Measurements from ENCODE around the gene EXOC2.

EXOC2 gene

GRCh38 chr6:708237-708598 is 15.3 kb upstream of the EXOC2 start:
- peaks cover 0 to 4% (median 0%) of the 10 kb centered on the region in 4 donors for H3K4me1 ChIP-seq
- no peak for TF ChIP-seq CTCF (IDR thresholded peaks at IDR 0.05)
- peaks cover 0 to 2% of the 10 kb centered on the region in 2 donors for H3K27me3 ChIP-seq
- DNase-seq = no peak
- H3K36me3 ChIP-seq = no peaks in the 10 kb centered on the region
- H3K9me3 ChIP-seq = no peaks in the 10 kb centered on the region
- intact Hi-C loops (cut with DNase I; ENCODE audit: low total_unique reads) = no loop called here
- no peak overlapping the region for H3K27ac ChIP-seq
- no peak overlapping the region for H3K4me3 ChIP-seq

- H3K27me3 ChIP-seq = peaks cover 0 to 7% of the 10 kb centered on the region in 2 donors
- H3K9me3 ChIP-seq = no peaks in the 10 kb centered on the region
- H3K4me1 ChIP-seq = peaks cover 0 to 4% (median 0%) of the 10 kb centered on the region in 4 donors
- no peak for DNase-seq
- intact Hi-C loops (cut with DNase I; ENCODE audit: low total_unique reads) = no loop called here
- no peak for TF ChIP-seq CTCF (IDR thresholded peaks at IDR 0.05)
- H3K36me3 ChIP-seq = no peaks in the 10 kb centered on the region
- no peak overlapping the region for H3K27ac ChIP-seq
- H3K4me3 ChIP-seq = no peak overlapping the region
Measured at GRCh38 chr6:707576-708236, 14.8 kb upstream of the EXOC2 start.

- DNase-seq = no peak
- no peaks in the 10 kb centered on the region for H3K36me3 ChIP-seq
- intact Hi-C loops (cut with DNase I; ENCODE audit: low total_unique reads) = no loop called here
- peaks cover 0 to 4% (median 0%) of the 10 kb centered on the region in 4 donors for H3K4me1 ChIP-seq
- no peaks in the 10 kb centered on the region for H3K9me3 ChIP-seq
- no peak overlapping the region for H3K4me3 ChIP-seq
- H3K27ac ChIP-seq = no peak overlapping the region
- no peak for TF ChIP-seq CTCF (IDR thresholded peaks at IDR 0.05)
- H3K27me3 ChIP-seq = peaks cover 0 to 7% of the 10 kb centered on the region in 2 donors
Measured at GRCh38 chr6:706819-707381, 14.0 kb upstream of the EXOC2 start.

- peaks cover 0 to 4% (median 0%) of the 10 kb centered on the region in 4 donors for H3K4me1 ChIP-seq
- H3K4me3 ChIP-seq = no peak overlapping the region
- intact Hi-C loops (cut with DNase I; ENCODE audit: low total_unique reads) = no loop called here
- no peak for DNase-seq
- no peaks in the 10 kb centered on the region for H3K9me3 ChIP-seq
- no peak overlapping the region for H3K27ac ChIP-seq
- H3K27me3 ChIP-seq = peaks cover 0 to 9% of the 10 kb centered on the region in 2 donors
- TF ChIP-seq CTCF (IDR thresholded peaks at IDR 0.05) = no peak
- H3K36me3 ChIP-seq = no peaks in the 10 kb centered on the region
Measured at GRCh38 chr6:706146-706545, 13.2 kb upstream of the EXOC2 start.

GRCh38 chr6:705047-705446 is 12.1 kb upstream of the EXOC2 start:
- TF ChIP-seq CTCF (IDR thresholded peaks at IDR 0.05) = no peak
- H3K4me1 ChIP-seq = peaks cover 0 to under 1% (median 0%) of the 10 kb centered on the region in 4 donors
- H3K27ac ChIP-seq = no peak overlapping the region
- no peak overlapping the region for H3K4me3 ChIP-seq
- no peaks in the 10 kb centered on the region for H3K9me3 ChIP-seq
- DNase-seq = no peak
- no peaks in the 10 kb centered on the region for H3K36me3 ChIP-seq
- H3K27me3 ChIP-seq = peaks cover 0 to 9% of the 10 kb centered on the region in 2 donors
- intact Hi-C loops (cut with DNase I; ENCODE audit: low total_unique reads) = no loop called here
